GM23338 (cell line): Measurements from ENCODE around the gene ACSBG1. TPM values are rescaled to one million over a fixed set of nuclear protein-coding genes. Genes with fewer than 3 reads are reported as not detected.
A peak's percentile ranks its signal among the peaks of the same experiment; 100 is the strongest.

Source experiments
- ATAC-seq: fragments of 200-7000 bp; cut with Tn5 transposase; 3 replicates; pipeline ENCODE4 v1.9.1; 2020
- DNase-seq: peaks from one replicate; pipeline ENCODE4 v3.0.0-alpha.2; 2015; ENCODE audit warnings: low spot score
- H2AFZ ChIP-seq: fragments of 200-600 bp; sonication (generic); 2 replicates; pipeline ENCODE4 v1.8.0; 2016; ENCODE audit warnings: antibody characterized with exemption, mild to moderate bottlenecking, moderate library complexity
- H3F3A ChIP-seq: fragments of 200-600 bp; sonication (generic); replicated peaks from 2 replicates; pipeline ENCODE4 v1.8.0; 2017; ENCODE audit warnings: antibody characterized with exemption, mixed run types, low read depth
- H3K27ac ChIP-seq: fragments of 200-600 bp; sonication (generic); 2 replicates; pipeline ENCODE4 v1.6.1; 2016; ENCODE audit warnings: low read depth
- H3K27me3 ChIP-seq: fragments of 200-600 bp; sonication (generic); 2 replicates; pipeline ENCODE4 v1.8.0; 2016; ENCODE audit warnings: mild to moderate bottlenecking, mixed run types, moderate library complexity; ENCODE audit not compliant: insufficient read depth
- H3K36me3 ChIP-seq: fragments of 200-600 bp; sonication (generic); 2 replicates; pipeline ENCODE4 v1.8.0; 2016; ENCODE audit warnings: mild to moderate bottlenecking; ENCODE audit not compliant: insufficient read depth
- H3K4me1 ChIP-seq: fragments of 200-600 bp; sonication (generic); 2 replicates; pipeline ENCODE4 v1.8.0; 2016; ENCODE audit warnings: mild to moderate bottlenecking, moderate library complexity; ENCODE audit not compliant: insufficient read depth
- H3K4me2 ChIP-seq: fragments of 200-600 bp; sonication (generic); 2 replicates; pipeline ENCODE4 v1.7.1; 2017; ENCODE audit warnings: mixed run types
- H3K4me3 ChIP-seq: fragments of 200-600 bp; sonication (generic); 2 replicates; pipeline ENCODE4 v1.6.1; 2016; ENCODE audit warnings: mixed run types
- H3K79me2 ChIP-seq: fragments of 200-600 bp; sonication (generic); replicated peaks from 2 replicates; pipeline ENCODE4 v1.8.0; 2017; ENCODE audit warnings: mild to moderate bottlenecking; ENCODE audit not compliant: insufficient read depth
- H3K9me2 ChIP-seq: fragments of 200-600 bp; sonication (generic); 2 replicates; pipeline ENCODE4 v1.8.0; 2017; ENCODE audit not compliant: insufficient read depth
- H4K20me1 ChIP-seq: fragments of 200-600 bp; sonication (generic); replicated peaks from 2 replicates; pipeline ENCODE4 v1.8.0; 2017; ENCODE audit warnings: mild to moderate bottlenecking; ENCODE audit not compliant: insufficient read depth
- H3K27ac Mint-ChIP-seq: 2 replicates; pipeline ENCODE4 v1.8.0; 2020; ENCODE audit warnings: inconsistent platforms, mild to moderate bottlenecking, moderate library complexity, mixed read lengths
- H3K27me3 Mint-ChIP-seq: 3 replicates; pipeline ENCODE4 v1.8.0; 2022; ENCODE audit warnings: low read depth, mild to moderate bottlenecking, moderate library complexity, mixed read lengths, inconsistent platforms; ENCODE audit not compliant: insufficient read depth, poor library complexity
- H3K36me3 Mint-ChIP-seq: 3 replicates; pipeline ENCODE4 v1.8.0; 2021; ENCODE audit warnings: low read depth, mild to moderate bottlenecking, inconsistent platforms, moderate library complexity, mixed read lengths
- H3K4me1 Mint-ChIP-seq: 3 replicates; pipeline ENCODE4 v1.8.0; 2020; ENCODE audit warnings: mild to moderate bottlenecking, inconsistent platforms, mixed read lengths
- H3K4me3 Mint-ChIP-seq: 3 replicates; pipeline ENCODE4 v1.8.0; 2021; ENCODE audit warnings: moderate library complexity, mild to moderate bottlenecking, inconsistent platforms, mixed read lengths
- H3K9me3 Mint-ChIP-seq: 3 replicates; pipeline ENCODE4 v1.8.0; 2020; ENCODE audit warnings: moderate library complexity, mild to moderate bottlenecking, inconsistent platforms, mixed read lengths
- EZH2 ChIP-seq: fragments of 200-600 bp; sonication (generic); IDR thresholded peaks from one replicate; pipeline ENCODE4 v1.8.0; 2017; ENCODE audit warnings: antibody characterized with exemption, mild to moderate bottlenecking, low read depth; ENCODE audit not compliant: unreplicated experiment
- EZH2phosphoT487 ChIP-seq: fragments of 200-600 bp; sonication (generic); IDR thresholded peaks from one replicate; pipeline ENCODE4 v1.8.1; 2018; ENCODE audit warnings: antibody characterized with exemption; ENCODE audit not compliant: unreplicated experiment
- POLR2AphosphoS5 ChIP-seq: IDR thresholded peaks from 2 replicates; pipeline ENCODE4 v1.6.1; 2016; ENCODE audit warnings: antibody characterized with exemption, low read depth
- STAT1 ChIP-seq: IDR thresholded peaks from one replicate; pipeline ENCODE4 v1.6.1; 2016; ENCODE audit warnings: antibody characterized with exemption; ENCODE audit not compliant: unreplicated experiment
- ZNF114 ChIP-seq: fragments of 250-450 bp; sonication (Bioruptor Pico); IDR thresholded peaks from 2 replicates; pipeline ENCODE4 v1.5.0; 2020; ENCODE audit warnings: mild to moderate bottlenecking, moderate library complexity
- polyA plus RNA-seq: library from polyadenylated mRNA; unstranded; fragments of >200 nt; fragmentation: Nextera tagmentation; extraction: Ambion mirVana; gene quantifications from 2 replicates; pipeline ENCODE4 v1.2.1, GENCODE V29; 2016
- total RNA-seq: library from RNA; depleted of rRNA; stranded (reverse); fragments of >200 nt; shearing (Covaris generic); gene quantifications from 2 replicates; pipeline ENCODE4 v1.2.3, GENCODE V29; 2014
- TF ChIP-seq, protein P1 (sequence below): fragments of 250-450 bp; sonication (Bioruptor Pico); IDR thresholded peaks from 2 replicates; pipeline ENCODE4 v1.5.0; 2020; ENCODE audit warnings: mild to moderate bottlenecking, moderate library complexity
- TF ChIP-seq, protein P2 (sequence below): IDR thresholded peaks from one replicate; pipeline ENCODE4 v1.6.1; 2018; ENCODE audit warnings: antibody characterized with exemption; ENCODE audit not compliant: unreplicated experiment
- TF ChIP-seq, protein P3 (sequence below): IDR thresholded peaks from 2 replicates; pipeline ENCODE4 v1.6.1; 2016; ENCODE audit warnings: antibody characterized with exemption

The ACSBG1 gene
- total and polyA plus RNA-seq, 2 experiments from 2014 or later: 1.9 to 10.0 TPM

DNA sequence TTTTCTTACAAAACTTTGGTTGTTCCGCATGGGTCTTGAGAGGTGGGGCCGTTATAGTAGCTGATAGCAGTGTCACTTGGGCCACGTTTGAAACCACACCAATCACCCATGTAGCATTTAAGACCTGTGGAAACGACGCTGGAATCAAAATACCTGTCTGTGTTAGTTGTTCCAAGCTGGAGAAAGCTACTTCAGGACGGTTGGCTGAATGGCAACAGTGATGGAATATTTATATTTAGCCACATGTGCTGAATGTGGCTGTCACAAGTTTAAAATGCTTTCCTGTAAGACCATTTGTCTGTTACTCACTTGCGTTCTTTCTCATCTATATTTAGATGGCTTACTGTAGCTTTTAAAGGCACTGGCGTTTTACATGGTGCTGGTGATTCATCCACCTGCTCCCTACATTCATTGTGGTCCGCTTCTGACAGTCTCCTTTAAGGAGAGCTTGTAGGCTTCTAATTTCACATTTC lies 31.4 kb upstream of the ACSBG1 start:
- TF ChIP-seq STAT1 (no peak), EZH2 (no peak)
- TF ChIP-seq, protein P1, sequence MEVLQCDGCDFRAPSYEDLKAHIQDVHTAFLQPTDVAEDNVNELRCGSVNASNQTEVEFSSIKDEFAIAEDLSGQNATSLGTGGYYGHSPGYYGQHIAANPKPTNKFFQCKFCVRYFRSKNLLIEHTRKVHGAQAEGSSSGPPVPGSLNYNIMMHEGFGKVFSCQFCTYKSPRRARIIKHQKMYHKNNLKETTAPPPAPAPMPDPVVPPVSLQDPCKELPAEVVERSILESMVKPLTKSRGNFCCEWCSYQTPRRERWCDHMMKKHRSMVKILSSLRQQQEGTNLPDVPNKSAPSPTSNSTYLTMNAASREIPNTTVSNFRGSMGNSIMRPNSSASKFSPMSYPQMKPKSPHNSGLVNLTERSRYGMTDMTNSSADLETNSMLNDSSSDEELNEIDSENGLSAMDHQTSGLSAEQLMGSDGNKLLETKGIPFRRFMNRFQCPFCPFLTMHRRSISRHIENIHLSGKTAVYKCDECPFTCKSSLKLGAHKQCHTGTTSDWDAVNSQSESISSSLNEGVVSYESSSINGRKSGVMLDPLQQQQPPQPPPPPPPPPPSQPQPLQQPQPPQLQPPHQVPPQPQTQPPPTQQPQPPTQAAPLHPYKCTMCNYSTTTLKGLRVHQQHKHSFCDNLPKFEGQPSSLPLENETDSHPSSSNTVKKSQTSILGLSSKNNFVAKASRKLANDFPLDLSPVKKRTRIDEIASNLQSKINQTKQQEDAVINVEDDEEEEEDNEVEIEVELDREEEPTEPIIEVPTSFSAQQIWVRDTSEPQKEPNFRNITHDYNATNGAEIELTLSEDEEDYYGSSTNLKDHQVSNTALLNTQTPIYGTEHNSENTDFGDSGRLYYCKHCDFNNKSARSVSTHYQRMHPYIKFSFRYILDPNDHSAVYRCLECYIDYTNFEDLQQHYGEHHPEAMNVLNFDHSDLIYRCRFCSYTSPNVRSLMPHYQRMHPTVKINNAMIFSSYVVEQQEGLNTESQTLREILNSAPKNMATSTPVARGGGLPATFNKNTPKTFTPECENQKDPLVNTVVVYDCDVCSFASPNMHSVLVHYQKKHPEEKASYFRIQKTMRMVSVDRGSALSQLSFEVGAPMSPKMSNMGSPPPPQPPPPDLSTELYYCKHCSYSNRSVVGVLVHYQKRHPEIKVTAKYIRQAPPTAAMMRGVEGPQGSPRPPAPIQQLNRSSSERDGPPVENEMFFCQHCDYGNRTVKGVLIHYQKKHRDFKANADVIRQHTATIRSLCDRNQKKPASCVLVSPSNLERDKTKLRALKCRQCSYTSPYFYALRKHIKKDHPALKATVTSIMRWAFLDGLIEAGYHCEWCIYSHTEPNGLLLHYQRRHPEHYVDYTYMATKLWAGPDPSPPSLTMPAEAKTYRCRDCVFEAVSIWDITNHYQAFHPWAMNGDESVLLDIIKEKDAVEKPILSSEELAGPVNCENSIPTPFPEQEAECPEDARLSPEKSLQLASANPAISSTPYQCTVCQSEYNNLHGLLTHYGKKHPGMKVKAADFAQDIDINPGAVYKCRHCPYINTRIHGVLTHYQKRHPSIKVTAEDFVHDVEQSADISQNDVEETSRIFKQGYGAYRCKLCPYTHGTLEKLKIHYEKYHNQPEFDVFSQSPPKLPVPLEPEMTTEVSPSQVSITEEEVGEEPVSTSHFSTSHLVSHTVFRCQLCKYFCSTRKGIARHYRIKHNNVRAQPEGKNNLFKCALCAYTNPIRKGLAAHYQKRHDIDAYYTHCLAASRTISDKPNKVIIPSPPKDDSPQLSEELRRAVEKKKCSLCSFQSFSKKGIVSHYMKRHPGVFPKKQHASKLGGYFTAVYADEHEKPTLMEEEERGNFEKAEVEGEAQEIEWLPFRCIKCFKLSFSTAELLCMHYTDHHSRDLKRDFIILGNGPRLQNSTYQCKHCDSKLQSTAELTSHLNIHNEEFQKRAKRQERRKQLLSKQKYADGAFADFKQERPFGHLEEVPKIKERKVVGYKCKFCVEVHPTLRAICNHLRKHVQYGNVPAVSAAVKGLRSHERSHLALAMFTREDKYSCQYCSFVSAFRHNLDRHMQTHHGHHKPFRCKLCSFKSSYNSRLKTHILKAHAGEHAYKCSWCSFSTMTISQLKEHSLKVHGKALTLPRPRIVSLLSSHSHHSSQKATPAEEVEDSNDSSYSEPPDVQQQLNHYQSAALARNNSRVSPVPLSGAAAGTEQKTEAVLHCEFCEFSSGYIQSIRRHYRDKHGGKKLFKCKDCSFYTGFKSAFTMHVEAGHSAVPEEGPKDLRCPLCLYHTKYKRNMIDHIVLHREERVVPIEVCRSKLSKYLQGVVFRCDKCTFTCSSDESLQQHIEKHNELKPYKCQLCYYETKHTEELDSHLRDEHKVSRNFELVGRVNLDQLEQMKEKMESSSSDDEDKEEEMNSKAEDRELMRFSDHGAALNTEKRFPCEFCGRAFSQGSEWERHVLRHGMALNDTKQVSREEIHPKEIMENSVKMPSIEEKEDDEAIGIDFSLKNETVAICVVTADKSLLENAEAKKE (CRISPR knock-in tag): no peak
- H3K4me3 ChIP-seq: no peak overlapping the region
- Mint-ChIP-seq H3K4me3 (no peak overlapping the region), H3K27me3 (peaks cover 19% of the 10 kb centered on the region), H3K9me3 (no peaks in the 10 kb centered on the region), H3K36me3 (no peaks in the 10 kb centered on the region), H3K27ac (no peak overlapping the region), H3K4me1 (no peaks in the 10 kb centered on the region)
- H3K36me3 ChIP-seq: no peaks in the 10 kb centered on the region
- DNase-seq: no peak
- peaks cover 8% of the 10 kb centered on the region; the same call in 1 of the 2 replicates for H3F3A ChIP-seq
- no peak overlapping the region for H3K27ac ChIP-seq
- no peaks in the 10 kb centered on the region for H4K20me1 ChIP-seq
- no peaks in the 10 kb centered on the region for H3K9me2 ChIP-seq
- no peaks in the 10 kb centered on the region for H3K4me1 ChIP-seq
- H2AFZ ChIP-seq: no peak overlapping the region
- ATAC-seq: no peak
- H3K4me2 ChIP-seq: no peak overlapping the region
- peaks cover 26% of the 10 kb centered on the region for H3K27me3 ChIP-seq
- H3K79me2 ChIP-seq: no peaks in the 10 kb centered on the region

DNA sequence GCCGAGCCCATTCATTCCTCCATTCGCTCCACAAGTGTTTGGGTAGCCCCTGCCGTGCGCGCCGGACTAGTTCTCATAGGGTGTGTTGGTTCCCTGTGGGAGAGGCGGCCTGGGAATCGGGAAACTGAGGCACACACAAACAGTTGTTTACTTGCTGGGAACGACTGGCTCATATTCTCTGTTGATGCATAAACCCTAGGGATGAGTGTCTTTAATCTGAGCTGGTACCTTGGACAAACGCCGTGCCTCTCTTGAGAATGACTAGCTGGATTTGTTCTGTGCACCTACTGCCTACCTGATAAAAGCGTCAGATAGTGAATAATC lies 30.7 kb upstream of the ACSBG1 start:
- ATAC-seq: no peak
- TF ChIP-seq ZNF114 (CRISPR knock-in tag) (no peak), POLR2AphosphoS5 (no peak), EZH2phosphoT487 (no peak)
- TF ChIP-seq, protein P2, sequence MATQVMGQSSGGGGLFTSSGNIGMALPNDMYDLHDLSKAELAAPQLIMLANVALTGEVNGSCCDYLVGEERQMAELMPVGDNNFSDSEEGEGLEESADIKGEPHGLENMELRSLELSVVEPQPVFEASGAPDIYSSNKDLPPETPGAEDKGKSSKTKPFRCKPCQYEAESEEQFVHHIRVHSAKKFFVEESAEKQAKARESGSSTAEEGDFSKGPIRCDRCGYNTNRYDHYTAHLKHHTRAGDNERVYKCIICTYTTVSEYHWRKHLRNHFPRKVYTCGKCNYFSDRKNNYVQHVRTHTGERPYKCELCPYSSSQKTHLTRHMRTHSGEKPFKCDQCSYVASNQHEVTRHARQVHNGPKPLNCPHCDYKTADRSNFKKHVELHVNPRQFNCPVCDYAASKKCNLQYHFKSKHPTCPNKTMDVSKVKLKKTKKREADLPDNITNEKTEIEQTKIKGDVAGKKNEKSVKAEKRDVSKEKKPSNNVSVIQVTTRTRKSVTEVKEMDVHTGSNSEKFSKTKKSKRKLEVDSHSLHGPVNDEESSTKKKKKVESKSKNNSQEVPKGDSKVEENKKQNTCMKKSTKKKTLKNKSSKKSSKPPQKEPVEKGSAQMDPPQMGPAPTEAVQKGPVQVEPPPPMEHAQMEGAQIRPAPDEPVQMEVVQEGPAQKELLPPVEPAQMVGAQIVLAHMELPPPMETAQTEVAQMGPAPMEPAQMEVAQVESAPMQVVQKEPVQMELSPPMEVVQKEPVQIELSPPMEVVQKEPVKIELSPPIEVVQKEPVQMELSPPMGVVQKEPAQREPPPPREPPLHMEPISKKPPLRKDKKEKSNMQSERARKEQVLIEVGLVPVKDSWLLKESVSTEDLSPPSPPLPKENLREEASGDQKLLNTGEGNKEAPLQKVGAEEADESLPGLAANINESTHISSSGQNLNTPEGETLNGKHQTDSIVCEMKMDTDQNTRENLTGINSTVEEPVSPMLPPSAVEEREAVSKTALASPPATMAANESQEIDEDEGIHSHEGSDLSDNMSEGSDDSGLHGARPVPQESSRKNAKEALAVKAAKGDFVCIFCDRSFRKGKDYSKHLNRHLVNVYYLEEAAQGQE: no peak
- TF ChIP-seq, protein P3, sequence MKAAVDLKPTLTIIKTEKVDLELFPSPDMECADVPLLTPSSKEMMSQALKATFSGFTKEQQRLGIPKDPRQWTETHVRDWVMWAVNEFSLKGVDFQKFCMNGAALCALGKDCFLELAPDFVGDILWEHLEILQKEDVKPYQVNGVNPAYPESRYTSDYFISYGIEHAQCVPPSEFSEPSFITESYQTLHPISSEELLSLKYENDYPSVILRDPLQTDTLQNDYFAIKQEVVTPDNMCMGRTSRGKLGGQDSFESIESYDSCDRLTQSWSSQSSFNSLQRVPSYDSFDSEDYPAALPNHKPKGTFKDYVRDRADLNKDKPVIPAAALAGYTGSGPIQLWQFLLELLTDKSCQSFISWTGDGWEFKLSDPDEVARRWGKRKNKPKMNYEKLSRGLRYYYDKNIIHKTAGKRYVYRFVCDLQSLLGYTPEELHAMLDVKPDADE: no peak
- peak overlapping the region; percentile 61 for H3K4me3 ChIP-seq

More for the DNA sequence above, 30.7 kb upstream of the ACSBG1 start:
- Histone ChIP-seq H2AFZ (peak overlapping the region; percentile 96), H3K36me3 (no peaks in the 10 kb centered on the region), H4K20me1 (no peaks in the 10 kb centered on the region), H3K27me3 (peaks cover 26% of the 10 kb centered on the region), H3F3A (peaks cover 8% of the 10 kb centered on the region; the same call in 1 of the 2 replicates), H3K9me2 (no peaks in the 10 kb centered on the region; the same call in 1 of the 2 replicates), H3K79me2 (no peaks in the 10 kb centered on the region), H3K4me2 (peak overlapping the region; percentile 78), H3K27ac (no peak overlapping the region), H3K4me1 (no peaks in the 10 kb centered on the region)
- peak overlapping the region; percentile 67 for H3K4me3 Mint-ChIP-seq
- H3K27me3 Mint-ChIP-seq: peaks cover 19% of the 10 kb centered on the region
- no peaks in the 10 kb centered on the region for H3K36me3 Mint-ChIP-seq
- no peaks in the 10 kb centered on the region for H3K9me3 Mint-ChIP-seq
- H3K27ac Mint-ChIP-seq: no peak overlapping the region
- no peak for DNase-seq
- peaks cover 3% of the 10 kb centered on the region; the same call in 1 of the 3 replicates for H3K4me1 Mint-ChIP-seq
